Kidney epithelial cell (primary cell): ENCODE data around the gene TEPSIN. TPM values are rescaled to one million over a fixed set of nuclear protein-coding genes. Genes with fewer than 3 reads are reported as not detected.

Experiments
- DNase-seq: peaks from one replicate; pipeline ENCODE4 v3.0.0-alpha.2; 2010; ENCODE audit warnings: low read depth
- H3K27me3 ChIP-seq: 2 replicates; pipeline ENCODE4 v1.6.0; 2011; ENCODE audit warnings: low read length; ENCODE audit not compliant: control insufficient read depth, insufficient read depth
- H3K36me3 ChIP-seq: 2 replicates; pipeline ENCODE4 v1.5.1; 2011; ENCODE audit warnings: low read length; ENCODE audit not compliant: control insufficient read depth, insufficient read depth
- H3K4me3 ChIP-seq: 2 replicates; pipeline ENCODE4 v1.5.1; 2011; ENCODE audit warnings: low read depth, mild to moderate bottlenecking, control low read depth, low read length
- CTCF ChIP-seq: IDR thresholded peaks from 2 replicates; pipeline ENCODE4 v1.5.1; 2011; ENCODE audit warnings: mild to moderate bottlenecking, moderate library complexity, low read length, control low read depth, inconsistent platforms; ENCODE audit not compliant: insufficient read depth, poor library complexity, severe bottlenecking
- total RNA-seq: library from RNA; depleted of rRNA; stranded (reverse); fragments of >200 nt; gene quantifications from 2 replicates; pipeline ENCODE4 v1.2.3, GENCODE V29; 2015

Gene TEPSIN
- total RNA-seq, 1 donor from 2014 or later: 17.0 TPM

- no peak for TF ChIP-seq CTCF
- Histone ChIP-seq H3K4me3 (no peak overlapping the region), H3K27me3 (no peaks in the 10 kb centered on the region), H3K36me3 (peaks cover 1% of the 10 kb centered on the region)
- DNase-seq: no peak
Observed at GRCh38 chr17:81191116-81191515, 47.7 kb downstream of the TEPSIN start.

DNA sequence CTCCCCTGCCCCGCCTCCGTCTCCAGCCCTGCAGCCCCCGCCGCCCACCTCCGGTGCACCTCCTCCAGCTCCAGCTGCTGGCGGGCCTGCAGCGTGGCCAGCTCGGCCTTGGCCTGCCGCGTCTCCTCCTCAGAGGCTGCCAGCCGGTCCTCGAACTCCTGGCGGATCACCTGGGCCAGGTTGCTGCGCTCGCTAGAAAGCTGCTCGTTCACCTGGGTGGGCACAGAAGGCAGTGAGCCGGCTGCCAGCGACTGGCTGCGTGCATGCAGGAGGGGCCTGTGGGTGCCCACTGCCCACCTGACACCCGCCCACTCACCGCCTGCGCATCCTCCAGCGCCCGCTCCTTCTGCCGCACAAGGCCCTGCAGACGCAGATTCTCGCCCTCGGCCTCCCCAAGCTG, 48.3 kb downstream of the TEPSIN start:
- H3K27me3 ChIP-seq: no peaks in the 10 kb centered on the region
- TF ChIP-seq CTCF: no peak
- H3K36me3 ChIP-seq: peaks cover 1% of the 10 kb centered on the region
- no peak overlapping the region for H3K4me3 ChIP-seq
- DNase-seq: no peak

- DNase-seq: no peak
- no peak for TF ChIP-seq CTCF
- H3K36me3 ChIP-seq: no peaks in the 10 kb centered on the region
- H3K27me3 ChIP-seq: peaks cover under 1% of the 10 kb centered on the region
- H3K4me3 ChIP-seq: no peak overlapping the region
Observed at GRCh38 chr17:81189670-81190530, 49.0 kb downstream of the TEPSIN start.

GRCh38 chr17:81189016-81189415, 49.8 kb downstream of the TEPSIN start:
- H3K36me3 ChIP-seq: no peaks in the 10 kb centered on the region
- H3K4me3 ChIP-seq: no peak overlapping the region
- DNase-seq: no peak
- peaks cover 9% of the 10 kb centered on the region for H3K27me3 ChIP-seq
- no peak for TF ChIP-seq CTCF

DNA sequence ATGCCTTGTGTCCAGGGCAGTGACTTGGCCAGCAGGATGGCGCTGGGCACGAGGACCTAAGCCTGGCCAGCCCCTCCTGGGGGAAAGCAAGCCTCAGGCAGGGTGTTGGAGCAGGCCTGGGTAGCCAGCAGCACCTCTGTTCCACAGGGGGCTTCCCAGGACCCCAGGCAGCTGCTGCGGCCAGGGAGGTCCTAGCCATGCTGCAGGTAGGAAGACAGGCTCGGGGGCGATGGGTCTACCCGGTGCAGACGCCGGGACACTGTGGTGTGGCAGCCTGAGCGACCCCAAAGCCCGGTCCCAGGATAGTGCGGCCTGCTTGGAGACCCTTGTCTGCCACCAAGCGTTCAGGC, 50.4 kb downstream of the TEPSIN start:
- Histone ChIP-seq H3K4me3 (no peak overlapping the region), H3K36me3 (no peaks in the 10 kb centered on the region), H3K27me3 (peaks cover 12% of the 10 kb centered on the region)
- no peak for TF ChIP-seq CTCF
- no peak for DNase-seq
